NCI-H2171 treated with DMSO at 0.1 percent for 48 hours (cell line): ENCODE measurements around the gene ZNF467.

Source experiments
- DNase-seq: peaks from one replicate; lab custom pipeline; 2025; lab: John Stamatoyannopoulos, UW

ZNF467 gene

DNA sequence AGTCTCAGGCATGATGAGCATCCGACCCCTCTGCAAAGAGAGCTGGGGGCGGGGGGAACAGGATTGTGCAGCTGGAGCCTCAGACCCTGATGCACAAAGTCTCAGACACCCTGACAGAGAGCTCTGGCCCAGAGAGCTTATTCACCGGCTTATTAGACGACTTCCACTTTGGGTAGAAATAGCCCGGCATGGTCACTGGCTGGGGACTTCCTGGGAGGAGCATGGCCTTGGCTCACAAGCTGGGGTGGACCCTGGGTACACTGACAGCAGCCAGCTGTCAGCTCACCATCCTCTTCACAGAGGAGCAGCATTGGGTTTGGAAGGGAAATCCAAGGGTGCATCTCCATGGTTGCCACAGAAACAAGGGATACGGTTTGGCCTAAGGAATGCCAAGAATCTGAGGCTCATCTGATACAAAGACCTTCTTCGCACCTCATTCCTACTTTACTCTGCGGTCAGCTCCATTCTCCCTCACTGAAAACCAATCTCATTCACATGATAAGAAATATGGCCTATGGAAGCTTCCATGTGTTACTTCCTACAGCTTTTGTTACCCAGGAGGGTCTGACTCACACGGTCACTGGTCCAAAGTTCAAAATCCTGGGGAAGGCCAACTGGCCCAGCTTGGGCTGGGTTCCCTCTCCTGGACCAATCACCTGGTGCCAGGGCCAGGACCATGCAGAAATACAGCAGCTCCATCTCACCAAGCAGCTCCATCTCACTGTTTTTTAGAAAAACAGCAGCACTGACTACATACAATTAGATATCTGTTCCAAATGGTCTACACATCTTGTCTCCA is 25.1 kb downstream of the ZNF467 start:
- no peak for DNase-seq

DNA sequence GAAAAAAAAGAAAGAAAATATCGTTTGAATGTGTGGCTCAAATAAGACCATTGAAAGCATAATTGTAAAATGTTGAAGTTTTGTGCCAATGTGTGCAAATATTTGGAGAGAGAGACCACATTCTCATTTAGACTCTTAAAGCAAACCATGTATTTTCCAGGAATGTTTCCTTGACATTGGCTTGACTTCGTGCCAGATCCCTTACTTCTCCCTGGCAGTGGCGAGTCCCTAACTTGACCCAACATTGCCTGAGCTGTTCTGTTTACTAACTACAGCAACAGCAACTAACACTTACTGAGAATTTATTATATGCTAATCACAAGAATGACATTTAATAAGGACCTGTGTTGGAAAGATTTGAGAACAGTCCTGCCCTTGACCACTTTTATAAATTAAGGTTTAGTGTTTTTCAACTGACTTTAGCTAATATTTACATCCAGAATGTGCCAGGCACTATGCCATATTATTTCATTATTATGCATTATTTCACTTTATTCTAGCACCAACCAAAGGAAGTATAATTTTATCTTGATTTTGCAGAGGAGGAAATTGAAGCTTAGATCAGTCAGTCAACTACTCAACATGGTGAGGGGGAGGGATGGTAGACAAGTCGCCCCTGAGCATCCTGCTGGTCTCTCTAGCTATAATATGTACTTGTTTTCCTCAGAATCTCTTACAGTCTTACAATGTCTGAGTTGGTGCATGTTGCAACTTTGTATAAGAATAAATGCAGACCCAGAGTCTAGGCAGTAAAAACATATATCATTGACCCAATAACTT is 29.7 kb downstream of the ZNF467 start:
- no peak for DNase-seq

DNA sequence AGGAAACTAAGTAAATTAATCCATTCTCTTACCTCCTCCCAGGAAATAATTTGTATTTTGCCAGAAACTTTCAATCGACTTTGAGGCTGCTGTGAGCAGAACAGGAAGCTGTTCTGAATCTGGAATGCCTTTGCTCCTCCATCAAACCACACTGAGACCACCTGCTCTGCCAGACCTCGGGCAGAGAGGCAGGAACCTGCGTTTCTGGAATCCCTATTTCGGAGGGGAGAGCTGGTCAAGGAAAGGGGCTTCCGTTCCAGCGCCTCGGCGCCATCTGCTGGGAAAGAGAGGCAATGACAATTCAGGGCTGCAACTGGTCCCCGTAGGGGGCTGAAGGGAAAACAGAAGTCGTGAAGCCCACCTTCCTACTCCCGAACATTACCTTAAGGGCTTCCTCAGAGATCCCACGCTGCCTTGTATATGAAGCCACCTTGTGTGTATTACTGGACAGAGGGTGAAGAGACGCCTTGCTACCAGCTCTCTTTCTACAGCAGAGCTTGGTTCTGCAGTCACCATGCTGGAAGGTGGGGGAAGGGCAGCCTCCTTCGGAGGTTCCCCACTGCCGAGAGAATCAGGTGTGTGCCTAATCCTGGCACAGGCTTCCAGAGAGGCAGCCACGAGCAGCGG is 31.2 kb downstream of the ZNF467 start:
- DNase-seq: peak; percentile 82

DNA sequence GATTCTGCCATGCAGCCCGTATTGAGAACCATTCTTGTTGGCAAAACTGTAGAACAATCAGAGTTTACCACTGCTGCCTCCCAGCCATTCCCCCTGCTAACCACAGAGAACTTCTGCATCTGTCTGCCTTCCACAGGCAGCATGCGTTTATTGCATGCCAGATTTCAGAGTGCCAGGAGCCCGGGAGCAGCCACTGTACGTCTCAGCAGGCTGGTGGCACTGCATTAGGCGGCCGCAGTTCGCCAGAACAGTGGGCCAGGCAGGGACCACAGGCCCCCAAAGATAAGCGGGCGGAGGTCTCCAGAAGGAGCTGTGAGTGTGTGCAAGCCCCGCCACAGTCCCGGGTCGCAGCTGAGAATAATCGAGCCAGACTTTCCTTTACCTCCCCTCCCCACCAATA is 31.8 kb downstream of the ZNF467 start:
- peak; percentile 79 for DNase-seq

DNA sequence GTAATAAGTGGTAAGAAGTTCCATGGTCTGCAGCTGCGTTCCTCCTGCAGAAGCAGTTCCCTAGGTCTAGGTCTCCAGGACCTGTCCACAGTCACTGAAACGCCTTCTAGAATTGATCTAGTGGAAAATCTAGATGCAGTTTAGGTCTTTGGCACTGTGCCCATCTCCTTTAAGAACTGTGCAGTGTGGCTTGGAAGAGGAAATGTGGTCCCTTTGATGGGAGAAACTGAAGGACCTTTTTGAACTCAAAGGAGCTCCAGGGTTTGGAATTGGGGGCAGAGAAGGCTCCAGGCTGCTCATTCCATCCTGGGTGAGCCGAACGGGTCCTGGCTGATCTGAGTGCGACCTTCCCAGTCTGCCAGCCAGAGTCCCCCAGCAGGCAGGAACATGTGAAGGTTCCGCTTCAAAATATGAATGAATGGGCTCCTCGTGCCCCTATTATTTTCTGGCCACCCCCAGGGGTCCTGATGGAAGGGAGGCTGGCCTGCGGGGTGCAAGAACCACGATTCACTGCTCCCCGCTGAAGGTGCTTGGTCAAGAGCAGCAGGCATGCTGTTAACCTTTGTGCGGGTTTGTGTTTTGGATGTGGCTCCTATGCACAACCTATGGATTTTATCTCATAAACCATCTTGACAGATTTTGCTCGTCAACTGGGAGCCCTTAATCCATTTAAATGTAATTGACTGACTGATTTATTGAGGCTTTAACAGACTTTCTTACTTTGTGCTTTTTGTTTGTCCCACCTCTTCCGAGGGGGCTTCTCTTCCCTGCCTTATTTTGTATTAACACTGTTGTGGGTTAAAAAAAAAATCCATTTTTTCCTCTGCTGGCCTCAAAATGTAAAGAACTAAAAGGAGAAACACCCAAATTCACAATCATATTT is 36.7 kb downstream of the ZNF467 start:
- no peak for DNase-seq

DNA sequence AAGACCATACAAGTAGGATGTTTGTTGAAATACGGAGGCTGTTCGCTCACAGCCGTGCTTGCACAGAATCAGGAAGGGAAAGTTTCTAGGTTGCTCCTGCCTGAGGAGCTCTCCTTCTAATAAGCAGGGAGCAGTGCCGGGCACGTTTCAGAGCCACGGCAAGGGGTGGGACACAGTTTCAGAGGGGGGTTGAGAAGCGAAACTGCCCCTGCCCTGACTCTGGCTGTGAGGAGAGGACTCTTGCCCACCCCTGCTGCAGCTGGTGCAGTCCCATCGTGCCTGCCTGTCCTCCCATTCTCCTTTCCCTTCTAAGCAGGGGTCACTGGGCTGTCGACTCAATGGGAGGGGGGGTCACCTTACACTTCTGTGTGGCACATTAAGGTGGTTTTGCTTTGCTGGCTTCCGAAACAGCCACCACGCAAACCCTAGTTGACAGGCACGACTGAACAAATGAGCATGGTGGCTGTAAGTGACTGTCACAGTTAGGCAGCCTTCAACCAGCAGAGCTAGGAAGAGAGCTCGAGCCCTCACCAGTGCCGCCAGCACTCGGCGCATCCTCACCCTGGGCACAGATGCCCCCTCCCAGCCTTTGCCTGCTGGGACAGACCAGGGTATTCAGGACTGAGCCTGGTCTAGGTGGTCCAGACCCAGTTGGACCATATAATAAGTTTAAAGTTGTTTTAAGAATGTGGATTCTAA is 37.5 kb downstream of the ZNF467 start:
- no peak for DNase-seq

DNA sequence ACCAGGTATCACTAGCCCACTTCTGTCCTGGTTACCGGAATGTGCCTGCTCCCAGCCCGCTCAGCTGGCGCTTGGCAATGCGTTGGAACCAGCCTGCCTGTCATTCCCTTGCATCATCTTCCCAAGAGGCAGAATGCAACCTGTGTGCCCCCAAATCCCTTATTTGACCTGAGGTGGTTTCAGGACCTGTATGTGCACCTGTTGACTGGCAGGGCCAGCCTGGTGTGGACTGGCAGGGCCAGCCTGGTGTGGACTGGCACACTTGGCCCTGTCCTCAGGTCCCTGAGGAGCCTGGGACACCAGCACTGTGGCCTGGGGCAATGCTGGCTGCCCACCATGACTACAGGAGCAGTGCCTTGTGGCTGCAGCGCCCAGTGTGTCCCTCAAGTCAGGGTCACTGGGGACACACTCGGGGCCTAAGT is 38.2 kb downstream of the ZNF467 start:
- no peak for DNase-seq

DNA sequence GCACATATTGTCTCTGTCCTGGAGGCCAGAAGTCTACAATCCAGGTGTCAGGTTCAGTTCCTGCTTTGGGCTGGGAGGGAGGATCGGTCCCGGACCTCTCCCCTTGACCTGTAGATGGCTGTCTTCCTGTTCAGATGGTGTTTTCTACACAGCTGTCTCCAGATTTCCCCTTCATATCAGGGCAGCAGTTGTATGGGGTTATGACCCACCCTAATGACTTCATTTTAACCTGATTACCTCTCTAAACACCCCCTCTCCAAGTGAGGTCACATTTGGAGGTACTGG is 38.7 kb downstream of the ZNF467 start:
- DNase-seq: no peak

DNA sequence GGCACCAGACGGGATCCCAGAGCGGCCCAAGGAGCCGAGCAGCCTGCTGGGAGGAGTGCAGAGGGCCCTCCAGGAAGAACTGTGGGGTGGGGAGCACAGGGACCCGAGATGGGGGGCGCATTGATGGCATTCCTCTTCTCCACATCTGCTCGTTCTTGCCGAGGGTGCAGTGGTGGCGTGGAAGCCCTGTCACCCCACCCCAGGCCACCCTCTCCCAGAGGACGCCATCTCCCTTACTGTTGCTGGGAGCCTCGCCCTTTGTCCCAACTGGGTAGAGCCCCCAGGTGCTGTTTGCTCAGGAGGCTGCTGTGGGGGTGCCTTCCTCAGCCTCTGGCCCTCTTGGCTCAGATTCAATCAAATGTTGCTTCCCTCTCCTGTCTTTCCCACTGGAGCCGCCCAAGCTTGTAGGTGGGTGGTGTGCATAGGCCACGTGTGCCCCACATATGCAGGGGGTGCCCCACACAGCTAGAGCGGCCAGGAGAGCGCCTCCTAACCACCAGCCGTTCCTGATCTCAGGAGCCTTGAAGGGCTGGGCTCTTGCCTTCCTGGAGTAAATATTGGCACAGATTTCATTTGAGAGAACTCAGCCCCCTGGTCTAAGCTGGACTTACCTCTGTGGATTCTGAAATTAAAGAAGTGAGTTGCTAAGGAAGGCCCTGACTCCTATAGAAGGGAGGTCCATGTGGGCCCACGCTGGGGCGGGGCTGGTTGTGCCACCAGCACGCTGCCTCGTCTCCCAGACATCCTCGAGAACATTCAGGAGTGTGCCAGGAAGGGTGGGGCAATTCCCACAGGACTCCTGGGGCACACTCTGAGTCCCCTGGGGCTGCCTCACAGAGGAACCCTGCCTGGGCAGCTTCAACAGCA is 39.2 kb downstream of the ZNF467 start:
- DNase-seq: peak; percentile 13

DNA sequence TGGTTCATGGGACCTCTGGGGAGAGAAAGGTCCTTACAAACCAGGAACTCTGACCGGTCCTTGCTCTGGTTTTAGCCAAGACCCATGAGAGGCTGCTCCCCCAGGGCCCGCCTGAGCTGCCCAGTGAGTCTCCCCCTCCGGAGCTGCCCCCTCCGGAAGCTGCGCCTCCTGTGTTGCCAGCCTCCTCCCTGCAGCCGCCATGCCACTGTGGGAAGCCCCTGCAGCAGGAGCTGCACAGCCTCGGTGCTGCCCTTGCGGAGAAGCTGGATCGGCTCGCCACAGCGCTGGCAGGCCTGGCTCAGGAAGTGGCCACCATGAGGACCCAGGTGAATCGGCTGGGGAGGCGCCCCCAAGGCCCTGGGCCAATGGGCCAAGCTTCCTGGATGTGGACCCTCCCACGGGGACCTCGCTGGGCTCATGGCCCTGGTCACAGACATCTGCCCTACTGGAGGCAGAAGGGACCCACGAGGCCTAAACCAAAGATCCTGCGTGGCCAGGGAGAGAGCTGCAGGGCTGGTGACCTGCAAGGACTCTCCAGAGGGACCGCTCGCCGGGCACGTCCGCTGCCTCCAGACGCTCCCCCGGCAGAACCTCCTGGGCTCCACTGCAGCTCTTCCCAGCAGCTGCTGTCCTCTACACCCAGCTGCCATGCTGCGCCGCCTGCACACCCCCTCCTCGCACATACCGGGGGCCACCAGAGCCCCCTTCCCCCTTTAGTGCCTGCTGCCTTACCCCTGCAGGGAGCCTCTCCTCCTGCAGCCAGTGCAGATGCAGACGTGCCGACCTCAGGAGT is 40.1 kb downstream of the ZNF467 start:
- DNase-seq: no peak

DNA sequence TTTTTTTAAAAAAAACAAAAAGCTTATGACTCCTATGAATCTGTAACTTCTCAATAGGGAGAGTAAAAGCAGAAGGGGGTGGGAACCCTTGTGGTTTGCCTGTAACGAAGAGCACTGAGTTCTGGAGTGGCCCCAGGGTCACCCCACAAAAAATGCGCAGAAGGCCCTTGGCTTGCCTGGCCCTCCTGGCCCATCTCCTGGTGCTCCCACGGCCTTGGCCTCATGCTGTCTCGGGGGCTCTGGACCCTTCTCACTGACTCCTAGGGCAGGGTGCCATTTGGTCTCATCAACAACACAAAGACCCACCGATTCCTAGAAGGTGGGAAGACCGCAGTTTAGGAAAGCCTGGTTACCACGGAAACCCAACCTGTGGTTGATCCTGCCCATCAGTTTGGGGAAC is 40.8 kb downstream of the ZNF467 start:
- no peak for DNase-seq

DNA sequence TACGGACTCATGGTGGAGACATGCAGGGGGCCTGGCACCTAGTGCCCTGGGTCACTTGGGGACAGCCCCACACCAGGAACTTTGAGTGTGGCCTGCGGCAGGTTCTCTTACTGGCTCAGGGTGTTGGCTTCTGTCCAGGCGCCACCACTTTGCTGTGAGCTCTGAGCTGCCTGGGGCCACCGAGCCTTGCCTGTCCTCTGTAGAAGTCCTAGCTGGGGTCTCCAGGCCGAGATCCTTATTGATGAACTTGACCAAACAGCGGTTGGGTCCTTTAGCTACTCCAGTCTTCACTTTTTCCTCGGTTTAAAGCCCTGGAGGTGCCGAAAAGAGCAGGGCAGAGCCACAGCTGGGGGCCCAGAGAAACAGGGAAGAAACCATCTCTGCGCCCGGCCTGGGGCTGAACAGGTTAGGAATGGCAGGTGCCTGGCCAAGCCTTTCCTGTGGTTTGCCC is 41.3 kb downstream of the ZNF467 start:
- DNase-seq: no peak

DNA sequence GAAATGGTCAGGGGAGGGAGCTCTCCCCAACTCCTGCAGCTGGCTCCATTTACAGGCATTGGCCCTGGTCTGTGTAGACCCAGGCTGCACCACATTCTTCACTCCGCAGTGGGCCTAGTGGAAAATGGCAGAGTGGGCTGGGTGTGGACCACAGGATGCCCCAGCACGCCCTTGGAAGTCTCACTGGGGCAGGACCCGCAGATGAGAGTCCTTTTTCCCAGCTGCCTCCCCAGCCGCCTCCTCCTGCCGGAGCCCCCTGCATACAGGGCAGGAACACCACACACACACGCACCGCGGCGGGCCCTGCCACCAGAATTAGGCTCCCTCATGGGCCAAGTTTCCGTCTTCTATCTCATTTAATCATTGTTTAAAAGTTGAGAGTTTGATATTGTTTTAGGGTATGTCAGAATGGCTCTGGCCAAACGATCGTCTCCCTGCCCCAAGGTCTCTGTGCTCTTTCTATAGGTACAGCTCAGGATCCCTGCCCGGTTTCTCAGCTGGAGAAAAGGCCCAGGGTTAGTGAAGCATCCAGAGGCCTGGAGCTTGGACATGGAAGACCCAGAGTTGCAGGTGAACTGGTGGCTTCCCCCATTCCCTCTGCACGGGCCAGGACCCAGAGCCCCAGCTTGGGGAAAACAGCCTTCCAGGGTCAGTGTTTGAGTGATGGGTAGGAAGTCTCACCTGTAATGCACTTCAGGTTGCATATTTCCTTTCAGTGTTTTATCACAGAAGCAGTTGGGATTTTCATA is 42.0 kb downstream of the ZNF467 start:
- no peak for DNase-seq

DNA sequence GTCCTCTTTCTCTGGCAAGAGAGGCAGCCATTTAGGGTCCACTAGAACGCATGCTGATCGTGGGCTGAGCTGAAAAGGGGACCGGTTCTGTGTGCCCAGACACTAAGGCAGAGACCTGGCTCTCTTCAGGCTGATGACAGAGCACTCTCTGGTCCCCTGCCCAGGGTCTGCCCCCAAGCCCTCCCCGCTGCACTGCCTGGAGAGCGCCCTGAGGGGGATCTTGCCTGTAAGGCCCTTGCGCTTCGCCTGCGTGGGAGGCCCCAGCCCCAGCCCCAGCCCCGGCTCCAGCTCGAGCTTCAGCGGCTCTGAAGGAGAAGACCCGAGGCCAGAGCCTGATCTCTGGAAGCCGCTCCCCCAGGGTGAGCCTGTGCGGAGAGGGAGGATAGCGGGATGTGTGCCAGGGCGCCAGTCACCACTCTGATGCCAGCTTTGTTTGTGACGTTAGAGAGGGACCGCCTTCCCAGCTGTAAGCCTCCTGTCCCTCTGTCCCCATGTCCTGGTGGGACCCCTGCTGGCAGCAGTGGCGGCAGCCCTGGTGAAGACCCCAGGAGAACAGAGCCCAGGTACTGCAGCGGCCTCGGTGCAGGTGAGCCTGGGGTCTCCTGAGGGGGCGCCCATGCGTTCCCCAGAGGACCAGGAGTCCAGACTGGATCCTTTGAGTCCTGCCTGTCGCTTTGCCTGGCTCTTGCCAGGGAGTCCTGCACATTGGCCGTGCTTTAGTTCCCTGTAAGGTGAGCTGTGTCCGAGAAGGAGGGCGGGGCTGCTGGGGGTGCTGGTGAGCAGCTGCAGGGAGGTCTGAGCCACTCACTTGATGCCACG is 43.2 kb downstream of the ZNF467 start:
- no peak for DNase-seq

DNA sequence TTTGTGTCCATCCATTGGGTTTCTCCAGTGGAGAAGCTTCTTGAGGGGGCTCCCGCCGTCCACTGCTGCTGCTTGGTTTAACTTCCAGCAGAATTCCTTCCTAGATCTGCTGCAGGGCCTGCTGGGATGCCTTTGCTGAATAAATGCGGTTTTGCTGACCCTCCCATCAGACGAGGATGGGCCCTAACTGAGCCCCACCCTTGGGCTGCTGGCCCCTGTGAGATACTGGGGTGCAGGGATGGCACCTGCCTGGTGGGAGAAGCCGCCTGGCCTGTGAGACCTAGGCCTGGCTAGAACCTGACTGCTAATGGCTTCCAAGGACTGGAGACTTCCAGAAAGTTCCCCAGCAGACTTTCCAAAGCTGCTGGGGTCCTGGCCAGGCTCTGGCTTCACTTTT is 43.8 kb downstream of the ZNF467 start:
- DNase-seq: no peak

DNA sequence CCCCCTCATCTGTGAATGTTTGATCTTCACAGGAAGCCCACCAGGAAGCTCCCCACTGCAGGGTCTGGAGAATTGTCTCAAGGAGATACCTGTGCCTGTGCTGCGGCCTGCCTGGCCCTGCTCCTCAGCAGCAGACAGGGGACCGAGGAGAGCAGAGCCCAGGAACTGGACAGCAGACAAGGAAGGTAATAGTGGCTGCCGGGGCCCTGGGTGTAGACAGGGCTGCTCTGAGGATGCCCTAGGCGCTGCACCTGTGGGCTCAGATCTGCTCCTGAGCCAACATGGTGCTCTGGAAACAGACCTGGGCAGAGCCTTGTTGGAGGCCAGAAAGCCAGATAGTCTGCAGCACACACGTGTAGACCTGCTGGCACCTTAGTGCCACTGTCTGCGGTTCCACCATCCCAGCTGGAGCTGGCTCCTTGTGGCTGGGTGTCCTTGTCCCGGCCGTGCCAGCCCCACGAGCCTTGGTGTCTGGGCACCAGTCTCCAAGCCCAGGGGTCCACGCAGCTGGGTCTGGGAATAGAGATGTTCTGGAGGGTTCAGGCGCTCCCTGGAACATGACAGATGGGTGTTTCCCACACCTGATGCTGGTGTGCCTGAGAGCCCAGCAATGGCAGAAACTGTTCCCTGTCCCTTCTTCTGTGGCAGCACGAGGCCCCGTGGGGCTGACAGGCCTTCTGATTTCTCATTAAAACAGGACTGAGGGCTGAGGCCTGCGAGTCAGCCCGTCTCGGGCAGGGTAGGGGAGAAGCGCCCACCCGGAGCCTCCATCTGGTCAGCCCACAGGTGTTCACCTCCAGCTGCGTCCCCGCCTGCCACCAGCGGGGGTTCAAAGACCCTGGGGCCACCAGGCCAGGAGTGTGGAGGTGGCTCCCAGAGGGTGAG is 44.7 kb downstream of the ZNF467 start:
- DNase-seq: no peak

DNA sequence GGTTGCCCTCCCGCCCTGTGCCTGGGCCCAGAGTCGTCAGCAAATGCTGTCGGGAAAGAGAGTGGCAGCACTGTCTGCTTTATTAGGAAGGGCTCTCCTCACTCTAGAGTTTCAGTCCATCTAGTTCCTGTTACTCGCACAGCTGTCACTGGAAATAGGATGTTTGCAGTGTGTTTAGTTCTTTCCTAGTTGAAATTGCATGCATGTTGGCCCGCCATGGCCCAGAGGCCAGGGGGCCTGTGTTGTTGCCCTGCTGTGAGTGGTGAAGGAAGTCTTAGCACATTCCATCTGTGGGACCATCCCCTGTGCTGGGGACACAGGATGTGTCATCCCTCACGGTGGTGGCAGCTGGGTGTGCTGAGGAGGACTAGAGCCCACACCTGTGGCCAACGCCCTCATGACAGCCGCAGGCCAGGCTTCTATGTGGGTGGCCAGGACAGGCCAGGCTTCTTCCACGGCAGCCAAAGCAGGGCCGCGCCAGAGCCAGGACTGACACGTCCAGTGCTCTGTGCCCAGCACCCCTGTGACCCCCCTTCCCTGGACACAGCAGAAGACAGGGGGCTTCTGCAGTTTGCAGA is 45.4 kb downstream of the ZNF467 start:
- no peak for DNase-seq
